CD4-positive, alpha-beta T cell (primary cell): ENCODE measurements around the gene COL28A1. TPM values are rescaled to one million over a fixed set of nuclear protein-coding genes. Genes with fewer than 3 reads are reported as not detected.

Experiments
- ATAC-seq: fragments of 200-7000 bp; cut with Tn5 transposase; one replicate; pipeline ENCODE4 v1.10.0; 2022; ENCODE audit warnings: mild to moderate bottlenecking; ENCODE audit not compliant: poor library complexity
- CTCF ChIA-PET: fragments of 350-600 bp; sonication (Branson Sonifier 250); formaldehyde crosslinking; loops from one replicate; lab custom pipeline; 2021; ENCODE audit warnings: antibody characterized with exemption, inconsistent platforms; lab: Charles Lee
- POLR2A ChIA-PET: fragments of 350-600 bp; sonication (Branson Sonifier 250); formaldehyde crosslinking; loops from one replicate; lab custom pipeline; 2021; ENCODE audit warnings: antibody characterized with exemption, inconsistent platforms; lab: Charles Lee
- DNase-seq, 14 experiments: peaks; one replicate each; pipeline ENCODE4 v3.0.0-alpha.2; 2013 to 2020; ENCODE audit warnings: mixed read lengths in 2 of 14
- H3K27ac ChIP-seq, 2 donors: one replicate each; pipeline versions ENCODE4 v1.5.1 to v1.7.0; 2013; ENCODE audit warnings: low read length in 2 of 2, low read depth in 1 of 2, mild to moderate bottlenecking in 1 of 2
- H3K27me3 ChIP-seq, 2 experiments: 1 replicate in 1 of 2; 2 replicates in 1 of 2; pipeline versions ENCODE4 v1.6.1 to v1.7.0; 2013; ENCODE audit warnings: low read length in 2 of 2, control low read depth in 1 of 2, mild to moderate bottlenecking in 1 of 2, moderate library complexity in 1 of 2; ENCODE audit not compliant: insufficient read depth in 2 of 2, control insufficient read depth in 1 of 2
- H3K36me3 ChIP-seq: one replicate; pipeline ENCODE4 v1.6.1; 2013; ENCODE audit warnings: low read length, control low read depth; ENCODE audit not compliant: insufficient read depth
- H3K4me1 ChIP-seq: one replicate; pipeline ENCODE4 v1.6.1; 2013; ENCODE audit warnings: low read length, control low read depth; ENCODE audit not compliant: insufficient read depth
- H3K4me3 ChIP-seq: one replicate; pipeline ENCODE4 v1.5.1; 2013; ENCODE audit warnings: mild to moderate bottlenecking, low read length, moderate library complexity
- H3K9me3 ChIP-seq, 2 experiments: 1 replicate in 1 of 2; 2 replicates in 1 of 2; pipeline versions ENCODE4 v1.6.1 to v1.7.0; 2013; ENCODE audit warnings: low read length in 2 of 2, mild to moderate bottlenecking in 2 of 2, control low read depth in 1 of 2, moderate library complexity in 1 of 2; ENCODE audit not compliant: control insufficient read depth in 1 of 2, insufficient read depth in 1 of 2
- H3K27ac Mint-ChIP-seq: one replicate; pipeline ENCODE4 v1.8.0; 2020; ENCODE audit warnings: mixed read lengths
- H3K27me3 Mint-ChIP-seq: one replicate; pipeline ENCODE4 v1.8.0; 2021; ENCODE audit warnings: mixed read lengths
- H3K36me3 Mint-ChIP-seq: one replicate; pipeline ENCODE4 v1.8.0; 2021; ENCODE audit warnings: low read depth, mixed read lengths
- H3K4me1 Mint-ChIP-seq: one replicate; pipeline ENCODE4 v1.8.0; 2021; ENCODE audit warnings: low read depth, mixed read lengths
- H3K4me3 Mint-ChIP-seq: one replicate; pipeline ENCODE4 v1.8.0; 2020; ENCODE audit warnings: mild to moderate bottlenecking, mixed read lengths
- H3K9me3 Mint-ChIP-seq: one replicate; pipeline ENCODE4 v1.8.0; 2020; ENCODE audit warnings: mixed read lengths
- intact Hi-C, 2 experiments: fragments of 100-400 bp; cut with DNase I in 1 of 2; cut with micrococcal nuclease in 1 of 2; formaldehyde crosslinking; loops; one replicate each; pipeline versions ENCODE4 v1.15.1 to v1.9.0; 2023 to 2025; cut with DNase I, micrococcal nuclease
- total RNA-seq, 174 experiments: library from RNA in 2 of 174; stranded (reverse) in 2 of 174; gene quantifications; one replicate each; pipeline ENCODE4 v1.2.3 and lab custom pipeline; 2021 to 2026
- TF ChIP-seq, protein P1 (sequence below): fragments of 200-600 bp; IDR thresholded peaks from one replicate; pipeline ENCODE4 v1.8.0; 2022; ENCODE audit warnings: antibody characterized with exemption, mild to moderate bottlenecking

COL28A1 gene
- total RNA-seq, 2 experiments from 2014 or later, result 0.22 TPM; not detected in 1

DNA sequence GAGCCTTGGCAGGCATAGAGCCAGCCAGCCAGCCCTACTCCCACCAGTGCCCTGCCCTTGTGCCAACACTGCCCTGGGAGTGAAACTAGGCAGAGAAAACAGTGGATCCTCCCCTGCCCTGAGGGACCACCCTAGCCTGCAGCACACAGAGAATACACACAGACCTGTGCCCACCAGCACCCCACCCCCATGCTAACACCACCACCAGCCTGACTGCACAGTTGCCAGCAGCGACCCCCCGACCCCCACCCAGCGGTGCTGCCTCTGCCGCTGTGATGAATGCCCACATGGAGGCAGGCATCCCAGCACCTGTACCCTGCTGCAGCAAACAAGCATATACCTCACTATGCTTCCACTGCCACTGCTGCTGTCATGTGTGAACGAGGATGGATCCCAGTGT lies 21.6 kb upstream of the COL28A1 start:
- POLR2A ChIA-PET, result no interaction called here
- intact Hi-C loops, result no loop called here
- no peaks in the 10 kb centered on the region for H3K27me3 ChIP-seq
- ATAC-seq, result no peak
- peaks cover 0 to 10% of the 10 kb centered on the region in 2 experiments for H3K9me3 ChIP-seq
- no peaks in the 10 kb centered on the region for H3K36me3 ChIP-seq
- H3K4me3 ChIP-seq, result no peak overlapping the region
- no peak overlapping the region for H3K4me3 Mint-ChIP-seq
- H3K27me3 Mint-ChIP-seq, result no peaks in the 10 kb centered on the region
- no peaks in the 10 kb centered on the region for H3K4me1 Mint-ChIP-seq
- no peaks in the 10 kb centered on the region for H3K36me3 Mint-ChIP-seq
- no peak overlapping the region for H3K27ac Mint-ChIP-seq
- no peak overlapping the region for H3K27ac ChIP-seq
- no peak for DNase-seq
- H3K9me3 Mint-ChIP-seq, result peaks cover 8% of the 10 kb centered on the region
- TF ChIP-seq, protein P1, sequence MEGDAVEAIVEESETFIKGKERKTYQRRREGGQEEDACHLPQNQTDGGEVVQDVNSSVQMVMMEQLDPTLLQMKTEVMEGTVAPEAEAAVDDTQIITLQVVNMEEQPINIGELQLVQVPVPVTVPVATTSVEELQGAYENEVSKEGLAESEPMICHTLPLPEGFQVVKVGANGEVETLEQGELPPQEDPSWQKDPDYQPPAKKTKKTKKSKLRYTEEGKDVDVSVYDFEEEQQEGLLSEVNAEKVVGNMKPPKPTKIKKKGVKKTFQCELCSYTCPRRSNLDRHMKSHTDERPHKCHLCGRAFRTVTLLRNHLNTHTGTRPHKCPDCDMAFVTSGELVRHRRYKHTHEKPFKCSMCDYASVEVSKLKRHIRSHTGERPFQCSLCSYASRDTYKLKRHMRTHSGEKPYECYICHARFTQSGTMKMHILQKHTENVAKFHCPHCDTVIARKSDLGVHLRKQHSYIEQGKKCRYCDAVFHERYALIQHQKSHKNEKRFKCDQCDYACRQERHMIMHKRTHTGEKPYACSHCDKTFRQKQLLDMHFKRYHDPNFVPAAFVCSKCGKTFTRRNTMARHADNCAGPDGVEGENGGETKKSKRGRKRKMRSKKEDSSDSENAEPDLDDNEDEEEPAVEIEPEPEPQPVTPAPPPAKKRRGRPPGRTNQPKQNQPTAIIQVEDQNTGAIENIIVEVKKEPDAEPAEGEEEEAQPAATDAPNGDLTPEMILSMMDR, result no peak
- no peaks in the 10 kb centered on the region for H3K4me1 ChIP-seq
- CTCF ChIA-PET, result no interaction called here

DNA sequence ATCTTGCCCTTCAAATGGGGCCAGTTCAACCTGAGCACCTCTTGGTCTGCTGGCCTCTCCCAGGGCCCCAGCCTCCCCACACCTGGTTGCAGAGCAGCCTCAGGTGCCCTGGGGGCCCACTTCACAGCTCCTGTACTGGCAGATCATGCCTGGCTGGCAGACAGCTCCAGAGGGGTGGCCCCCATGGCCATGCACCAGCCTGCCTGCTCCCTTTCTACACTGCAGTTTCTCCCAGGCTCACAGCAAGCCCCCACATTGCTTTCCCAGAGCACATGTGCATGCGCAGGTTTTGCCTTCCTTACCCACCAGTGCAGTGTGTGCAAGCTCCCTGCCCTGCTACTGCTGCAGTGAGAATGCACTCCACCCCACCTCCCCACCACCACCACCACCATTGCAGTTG lies 21.2 kb upstream of the COL28A1 start:
- Mint-ChIP-seq H3K4me3 (no peak overlapping the region), H3K27me3 (no peaks in the 10 kb centered on the region), H3K4me1 (no peaks in the 10 kb centered on the region), H3K9me3 (peaks cover 8% of the 10 kb centered on the region), H3K27ac (no peak overlapping the region), H3K36me3 (no peaks in the 10 kb centered on the region)
- no peak for ATAC-seq
- Histone ChIP-seq H3K27me3 (no peaks in the 10 kb centered on the region), H3K4me1 (no peaks in the 10 kb centered on the region), H3K4me3 (no peak overlapping the region), H3K9me3 (peaks cover 0 to 10% of the 10 kb centered on the region in 2 experiments), H3K27ac (no peak overlapping the region), H3K36me3 (no peaks in the 10 kb centered on the region)
- CTCF ChIA-PET, result no interaction called here
- no peak for DNase-seq
- POLR2A ChIA-PET, result no interaction called here
- TF ChIP-seq, protein P1, result no peak
- intact Hi-C loops, result no loop called here

DNA sequence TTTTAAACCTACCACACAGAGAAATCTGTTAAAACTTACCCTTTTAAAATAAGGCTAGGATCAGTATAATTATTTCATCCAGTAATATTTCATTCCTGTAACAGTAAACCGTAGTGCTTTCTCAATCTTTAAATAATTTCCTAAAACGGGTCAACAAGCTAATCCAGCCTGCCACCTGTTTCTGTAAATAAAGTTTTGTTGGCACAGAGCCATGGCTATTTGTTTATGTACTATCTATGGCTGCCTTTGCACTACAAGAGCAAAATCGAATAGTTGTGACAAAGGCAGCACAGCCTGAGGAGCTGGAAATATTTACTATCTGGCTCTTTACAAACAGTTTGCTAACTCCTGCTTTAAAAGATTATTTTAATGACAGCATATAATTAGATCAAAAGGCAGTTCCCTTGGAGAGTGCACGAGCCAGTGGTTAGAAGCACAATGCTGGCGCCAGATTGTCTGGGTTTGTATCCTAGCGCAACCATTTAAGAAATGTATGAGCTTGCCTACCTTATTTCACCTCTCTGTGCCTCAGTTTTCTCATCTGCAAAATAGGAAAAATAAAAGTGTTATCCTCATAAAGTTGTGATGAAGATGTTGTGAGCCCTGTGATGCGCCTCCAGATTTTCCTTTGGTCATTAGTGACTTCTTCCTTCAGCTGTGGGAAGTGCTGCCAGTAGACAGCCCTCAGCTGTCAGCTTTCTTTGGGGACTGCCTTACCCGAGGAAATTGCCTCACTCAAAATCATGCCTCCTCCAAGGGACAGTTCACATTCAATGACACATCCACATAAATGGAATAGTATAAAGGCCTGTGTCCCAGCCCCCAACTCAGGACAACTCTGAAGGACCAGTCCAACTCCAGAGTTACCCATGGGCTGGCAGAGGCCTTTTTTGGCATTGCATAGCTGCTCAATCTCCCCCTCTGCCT lies 19.2 kb upstream of the COL28A1 start:
- Histone ChIP-seq H3K27me3 (no peaks in the 10 kb centered on the region), H3K27ac (no peak overlapping the region), H3K9me3 (peaks cover 0 to 10% of the 10 kb centered on the region in 2 experiments), H3K36me3 (no peaks in the 10 kb centered on the region), H3K4me1 (no peaks in the 10 kb centered on the region), H3K4me3 (no peak overlapping the region)
- no peaks in the 10 kb centered on the region for H3K27me3 Mint-ChIP-seq
- TF ChIP-seq, protein P1, result no peak
- no peak overlapping the region for H3K27ac Mint-ChIP-seq
- ChIA-PET POLR2A (no interaction called here), CTCF (interaction anchor here (1.8 kb wide), 1 partner anchor 451 kb away, joined by 5 read pairs; no protein-coding TSS in a partner anchor)
- H3K4me3 Mint-ChIP-seq, result no peak overlapping the region
- intact Hi-C loops, result no loop called here
- no peaks in the 10 kb centered on the region for H3K36me3 Mint-ChIP-seq
- DNase-seq (no peak), ATAC-seq (no peak)
- H3K4me1 Mint-ChIP-seq, result no peaks in the 10 kb centered on the region
- peaks cover 8% of the 10 kb centered on the region for H3K9me3 Mint-ChIP-seq
